GM19395 (cell line): ENCODE data around the gene COL4A1.

Experiments used
- ATAC-seq: cut with Tn5 transposase; IDR thresholded peaks from one replicate; pipeline ENCODE4 v1.9.1; 2021; ENCODE audit warnings: mild to moderate bottlenecking, moderate library complexity; ENCODE audit not compliant: unreplicated experiment

Gene COL4A1

GRCh38 chr13:110342474-110342873 is 35.5 kb upstream of the COL4A1 start:
- no peak for ATAC-seq

DNA sequence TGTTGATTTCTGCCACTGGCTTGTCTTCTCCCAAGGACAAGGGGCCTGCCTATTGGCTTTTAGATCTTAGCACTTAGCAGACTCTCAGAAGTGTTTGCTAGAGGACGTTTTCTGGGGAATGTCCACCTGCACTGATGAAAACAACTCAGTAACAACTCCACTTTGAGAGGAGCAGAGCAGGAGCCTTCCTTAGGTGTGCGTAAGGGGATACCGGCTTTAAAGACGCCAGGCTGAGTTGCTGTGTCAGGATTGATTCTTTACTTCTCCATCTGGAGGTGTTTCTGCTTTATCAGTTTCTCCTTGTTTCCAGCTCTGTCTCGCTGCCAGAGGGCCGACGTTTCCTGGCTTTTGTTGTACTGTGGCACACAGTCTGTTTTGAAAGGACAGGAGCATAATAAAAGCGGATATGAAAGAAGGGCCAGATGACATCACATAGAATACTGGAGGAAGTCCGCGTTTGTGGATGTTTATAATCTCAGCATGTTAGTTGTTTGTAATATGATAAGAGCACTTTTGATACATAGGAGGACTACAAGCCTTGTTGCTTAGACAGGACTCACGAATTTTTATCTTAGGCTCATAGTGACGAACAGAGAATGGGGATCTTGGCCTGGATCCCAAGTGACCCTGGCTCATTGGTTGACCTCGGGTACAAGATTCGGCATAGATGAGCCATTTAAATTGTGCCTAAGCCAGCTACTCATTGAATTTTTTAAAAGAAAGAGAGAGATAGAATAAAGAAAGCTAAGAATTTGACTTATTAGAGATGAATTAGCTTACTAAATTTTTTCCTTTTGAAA is 34.7 kb upstream of the COL4A1 start:
- ATAC-seq = peak; percentile 77

DNA sequence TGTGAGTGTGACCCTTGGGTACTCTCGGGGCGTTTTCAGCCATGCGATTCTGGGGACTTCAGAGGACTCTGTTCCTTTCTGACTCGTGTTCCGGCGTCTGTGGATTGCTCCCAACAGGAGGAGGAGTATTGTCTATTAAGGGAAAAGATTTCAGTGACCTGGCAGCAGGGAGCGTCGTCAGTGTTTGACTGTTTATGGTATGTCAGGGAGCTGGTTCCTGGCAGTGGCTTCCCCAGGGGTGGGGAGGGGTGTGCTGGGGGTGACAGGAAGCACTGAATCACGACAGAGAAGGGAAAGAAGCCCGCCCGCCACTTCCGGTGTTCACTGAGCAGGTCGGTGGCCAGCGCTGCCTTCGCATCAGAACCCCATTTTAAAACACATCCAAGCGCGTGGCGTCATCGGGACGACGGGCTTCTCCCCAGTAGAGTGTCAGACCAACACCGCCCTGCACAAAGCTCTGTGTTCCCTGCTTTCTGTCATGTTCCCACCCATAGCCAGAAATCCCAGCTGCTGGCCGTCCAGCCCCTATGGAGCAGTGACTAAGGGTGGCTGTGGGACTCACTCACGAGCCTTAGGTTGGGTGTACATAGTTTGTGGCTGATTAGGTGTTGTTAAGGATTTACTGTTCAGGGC is 34.0 kb upstream of the COL4A1 start:
- ATAC-seq = peak; percentile 60

DNA sequence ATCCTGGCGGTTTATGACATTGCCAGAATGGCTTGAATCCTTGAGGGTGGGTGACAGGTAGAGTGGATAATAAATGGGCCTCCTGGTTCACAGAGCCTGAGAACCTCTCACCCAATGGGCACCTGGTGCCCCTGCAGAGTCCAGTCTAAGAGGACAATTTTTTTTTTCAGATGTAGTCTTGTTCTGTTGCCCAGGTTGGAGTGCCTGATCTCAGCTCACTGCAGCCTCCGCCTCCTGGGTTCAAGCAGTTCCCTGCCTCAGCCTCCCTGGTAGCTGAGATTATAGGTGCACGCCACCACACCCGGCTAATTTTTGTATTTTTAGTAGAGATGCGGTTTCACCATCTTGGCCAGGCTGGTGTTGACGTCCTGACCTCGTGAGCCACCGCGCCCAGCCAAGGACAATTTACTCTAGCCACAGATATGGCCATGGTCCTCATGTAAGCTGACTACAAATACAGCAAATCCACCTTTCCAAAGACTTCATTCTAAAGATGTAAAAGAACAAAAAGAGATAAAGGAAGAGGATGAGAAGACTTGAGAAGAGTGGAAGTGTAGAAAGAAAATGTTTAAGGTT is 33.1 kb upstream of the COL4A1 start:
- ATAC-seq = no peak

DNA sequence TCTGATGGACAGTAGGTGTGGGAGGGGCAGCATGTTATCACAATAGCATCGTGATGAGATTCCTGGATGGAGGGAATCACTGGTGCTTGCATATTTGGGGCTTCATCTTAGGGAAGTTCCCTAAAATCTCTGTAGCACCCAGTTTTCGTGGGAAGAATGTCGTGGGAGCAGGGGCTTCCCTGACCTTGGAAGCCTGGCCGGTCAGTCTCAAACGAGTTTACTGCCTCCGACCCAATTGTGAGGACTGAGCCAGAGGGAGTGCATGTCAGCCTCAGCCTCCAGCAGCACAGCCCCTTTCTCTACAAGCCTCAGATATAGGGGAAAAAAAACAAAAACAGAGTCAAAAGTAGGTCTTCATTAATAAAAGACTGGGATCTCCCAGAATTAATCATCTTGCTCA is 32.3 kb upstream of the COL4A1 start:
- no peak for ATAC-seq

GRCh38 chr13:110338441-110339101 is 31.6 kb upstream of the COL4A1 start:
- ATAC-seq = no peak

DNA sequence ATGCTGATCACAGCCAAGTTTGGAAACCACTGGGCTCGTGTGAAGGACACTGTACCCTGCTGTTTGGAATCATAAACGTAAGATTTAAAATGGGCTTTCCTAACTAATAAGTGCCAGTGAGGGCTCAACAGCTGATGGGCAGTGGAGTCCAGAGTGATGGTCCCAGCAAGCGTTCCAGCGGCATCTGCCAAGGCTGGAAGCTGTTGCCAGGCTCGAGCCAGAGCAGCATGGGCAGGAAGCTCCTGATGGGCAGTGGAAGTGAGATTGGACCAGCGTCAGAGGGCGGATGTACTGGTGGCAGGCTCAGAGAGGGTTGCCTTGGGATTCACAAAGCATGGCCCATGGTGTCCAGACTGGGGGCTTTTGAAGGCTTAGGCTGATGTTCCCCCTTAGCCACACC is 30.3 kb upstream of the COL4A1 start:
- no peak for ATAC-seq

- no peak for ATAC-seq
Measured at GRCh38 chr13:110336681-110337080, 29.7 kb upstream of the COL4A1 start.

- ATAC-seq = no peak
Measured at GRCh38 chr13:110336108-110336507, 29.2 kb upstream of the COL4A1 start.

- no peak for ATAC-seq
Measured at GRCh38 chr13:110334841-110335490, 28.0 kb upstream of the COL4A1 start.

DNA sequence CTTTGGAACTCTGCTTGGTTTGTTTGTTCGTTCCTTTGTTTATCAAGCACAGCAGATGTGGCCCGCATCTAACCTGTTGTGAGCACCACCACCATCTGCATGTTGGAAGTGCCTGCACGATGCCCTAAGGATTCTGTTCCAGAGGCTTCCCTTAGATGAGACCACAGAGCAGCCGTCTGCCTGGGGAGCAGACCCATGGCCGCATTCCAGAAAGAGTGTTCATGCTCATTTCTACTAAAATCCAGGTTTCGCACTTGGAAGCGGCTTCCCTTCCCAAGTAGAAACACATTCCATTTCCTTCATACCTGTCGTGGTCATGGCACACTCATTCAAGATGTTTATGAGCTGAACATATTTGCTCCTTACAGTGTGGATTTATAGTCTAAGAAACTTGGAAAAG is 27.3 kb upstream of the COL4A1 start:
- ATAC-seq = no peak

- ATAC-seq = no peak
Measured at GRCh38 chr13:110333837-110334236, 26.9 kb upstream of the COL4A1 start.

DNA sequence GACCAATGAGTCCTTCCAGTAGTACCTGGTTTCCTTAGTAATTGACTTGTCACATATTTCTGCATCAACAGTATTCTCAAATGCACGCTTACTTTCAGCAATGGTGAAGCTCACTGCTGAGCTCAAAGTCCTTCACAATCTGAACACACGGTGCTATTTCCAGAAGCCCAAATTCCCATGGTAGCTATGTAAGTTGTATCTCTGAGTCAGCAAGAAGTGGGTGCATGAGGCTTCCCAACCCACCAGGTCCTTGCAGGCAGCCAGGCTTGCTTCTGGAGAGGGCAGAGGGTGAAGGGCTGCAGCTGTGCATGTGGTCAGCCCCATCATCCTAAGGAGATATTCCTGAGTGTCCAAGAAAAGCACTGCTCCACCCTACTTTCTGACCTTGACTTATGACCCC is 25.8 kb upstream of the COL4A1 start:
- no peak for ATAC-seq

DNA sequence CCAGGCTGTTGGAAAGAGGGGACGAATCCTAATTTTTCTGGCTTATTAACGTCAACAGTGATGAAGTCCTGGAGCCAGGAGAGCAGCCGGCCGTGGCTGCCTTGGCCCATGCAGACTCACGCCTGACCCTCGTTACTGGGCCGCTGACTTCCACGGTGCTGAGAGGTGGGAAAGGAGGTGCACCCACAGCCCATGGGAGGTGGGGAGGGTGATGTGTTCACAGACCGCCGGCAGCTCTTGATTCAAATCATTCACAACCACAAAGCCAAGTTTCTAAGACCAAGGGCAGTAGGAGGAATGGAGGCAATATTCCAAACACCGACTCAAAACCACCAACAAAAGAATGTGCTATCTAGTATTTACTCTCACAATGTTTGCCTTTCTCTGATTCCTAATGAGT is 24.4 kb upstream of the COL4A1 start:
- no peak for ATAC-seq

- no peak for ATAC-seq
Measured at GRCh38 chr13:110330491-110331011, 23.6 kb upstream of the COL4A1 start.

DNA sequence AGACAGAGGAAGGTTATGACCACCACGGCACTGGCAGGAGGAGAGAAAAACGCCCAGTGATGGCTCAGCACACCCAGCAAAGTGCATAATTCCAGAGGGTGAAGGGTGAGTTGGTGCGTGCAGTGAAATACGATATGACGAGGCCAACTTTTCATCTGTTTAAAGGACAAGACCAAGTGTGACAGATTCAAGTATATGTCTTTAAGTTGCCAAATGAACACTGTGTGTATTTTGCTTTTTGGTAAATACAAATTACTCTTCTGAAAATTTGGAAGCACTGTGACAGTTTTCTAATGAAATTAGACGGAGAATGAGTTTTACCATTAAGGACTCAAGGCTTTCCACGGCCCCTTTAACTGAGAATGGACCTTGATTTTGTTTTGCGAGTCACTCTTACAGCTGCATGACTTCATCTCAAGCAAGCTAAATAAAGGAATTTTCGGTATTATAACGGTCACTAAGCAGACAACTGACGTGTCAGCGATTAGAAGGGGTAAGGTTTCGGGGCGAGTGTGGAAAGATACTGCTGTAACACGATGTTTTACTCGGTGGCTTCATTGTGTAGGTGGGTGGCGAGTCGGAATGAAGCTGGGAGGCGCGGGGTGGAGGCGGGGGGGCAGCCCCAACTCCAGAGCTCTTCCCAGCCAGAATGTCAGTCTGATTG is 23.0 kb upstream of the COL4A1 start:
- no peak for ATAC-seq

DNA sequence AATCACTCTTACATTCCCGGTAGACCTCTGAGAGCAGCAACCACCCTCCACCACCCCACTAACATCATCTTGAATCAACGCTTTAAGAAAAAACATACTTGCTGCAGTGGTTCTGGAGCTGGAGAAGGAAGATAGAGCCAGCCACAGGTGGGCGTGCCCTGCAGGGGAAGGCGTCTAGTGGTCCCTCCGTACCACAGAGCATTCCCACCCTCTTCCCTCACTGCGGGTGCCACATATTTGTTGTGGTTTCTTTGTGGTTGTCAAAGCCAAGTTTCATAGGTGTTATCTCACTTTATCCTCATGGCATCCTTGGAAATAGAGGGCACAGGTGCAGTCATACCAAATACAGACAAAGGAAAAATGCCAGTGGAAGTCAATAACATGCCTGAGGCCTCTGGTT is 22.3 kb upstream of the COL4A1 start:
- ATAC-seq = no peak

- no peak for ATAC-seq
Measured at GRCh38 chr13:110328573-110328972, 21.6 kb upstream of the COL4A1 start.

GRCh38 chr13:110327051-110327721 is 20.2 kb upstream of the COL4A1 start:
- ATAC-seq = no peak
